Measurements from ENCODE around the gene SEPTIN5. TPM values are rescaled to one million over a fixed set of nuclear protein-coding genes. Genes with fewer than 3 reads are reported as not detected.

The SEPTIN5 gene
- total RNA-seq, 1 donor from 2014 or later: 103 TPM

GRCh38 chr22:19707347-19708290, 6.7 kb upstream of the SEPTIN5 start:
- TF ChIP-seq, protein P1, sequence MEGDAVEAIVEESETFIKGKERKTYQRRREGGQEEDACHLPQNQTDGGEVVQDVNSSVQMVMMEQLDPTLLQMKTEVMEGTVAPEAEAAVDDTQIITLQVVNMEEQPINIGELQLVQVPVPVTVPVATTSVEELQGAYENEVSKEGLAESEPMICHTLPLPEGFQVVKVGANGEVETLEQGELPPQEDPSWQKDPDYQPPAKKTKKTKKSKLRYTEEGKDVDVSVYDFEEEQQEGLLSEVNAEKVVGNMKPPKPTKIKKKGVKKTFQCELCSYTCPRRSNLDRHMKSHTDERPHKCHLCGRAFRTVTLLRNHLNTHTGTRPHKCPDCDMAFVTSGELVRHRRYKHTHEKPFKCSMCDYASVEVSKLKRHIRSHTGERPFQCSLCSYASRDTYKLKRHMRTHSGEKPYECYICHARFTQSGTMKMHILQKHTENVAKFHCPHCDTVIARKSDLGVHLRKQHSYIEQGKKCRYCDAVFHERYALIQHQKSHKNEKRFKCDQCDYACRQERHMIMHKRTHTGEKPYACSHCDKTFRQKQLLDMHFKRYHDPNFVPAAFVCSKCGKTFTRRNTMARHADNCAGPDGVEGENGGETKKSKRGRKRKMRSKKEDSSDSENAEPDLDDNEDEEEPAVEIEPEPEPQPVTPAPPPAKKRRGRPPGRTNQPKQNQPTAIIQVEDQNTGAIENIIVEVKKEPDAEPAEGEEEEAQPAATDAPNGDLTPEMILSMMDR (IDR thresholded peaks at IDR 0.05): no peak
- Mint-ChIP-seq H3K4me3 (ENCODE audit: unreplicated experiment) (no peak overlapping the region), H3K27me3 (ENCODE audit: unreplicated experiment) (no peaks in the 10 kb centered on the region), H3K27ac (ENCODE audit: unreplicated experiment) (no peak overlapping the region), H3K9me3 (ENCODE audit: unreplicated experiment) (no peaks in the 10 kb centered on the region), H3K4me1 (ENCODE audit: unreplicated experiment) (peaks cover 12% of the 10 kb centered on the region), H3K36me3 (ENCODE audit: unreplicated experiment) (no peaks in the 10 kb centered on the region)
- DNase-seq (ENCODE audit: extremely low spot score, unreplicated experiment): no peak

- Mint-ChIP-seq H3K9me3 (ENCODE audit: unreplicated experiment) (no peaks in the 10 kb centered on the region), H3K4me3 (ENCODE audit: unreplicated experiment) (no peak overlapping the region), H3K36me3 (ENCODE audit: unreplicated experiment) (no peaks in the 10 kb centered on the region), H3K27me3 (ENCODE audit: unreplicated experiment) (no peaks in the 10 kb centered on the region), H3K27ac (ENCODE audit: unreplicated experiment) (no peak overlapping the region), H3K4me1 (ENCODE audit: unreplicated experiment) (peaks cover 15% of the 10 kb centered on the region)
- TF ChIP-seq, protein P1 (IDR thresholded peaks at IDR 0.05): no peak
- DNase-seq (ENCODE audit: extremely low spot score, unreplicated experiment): no peak
Measured at GRCh38 chr22:19708321-19709011, 5.8 kb upstream of the SEPTIN5 start.

DNA sequence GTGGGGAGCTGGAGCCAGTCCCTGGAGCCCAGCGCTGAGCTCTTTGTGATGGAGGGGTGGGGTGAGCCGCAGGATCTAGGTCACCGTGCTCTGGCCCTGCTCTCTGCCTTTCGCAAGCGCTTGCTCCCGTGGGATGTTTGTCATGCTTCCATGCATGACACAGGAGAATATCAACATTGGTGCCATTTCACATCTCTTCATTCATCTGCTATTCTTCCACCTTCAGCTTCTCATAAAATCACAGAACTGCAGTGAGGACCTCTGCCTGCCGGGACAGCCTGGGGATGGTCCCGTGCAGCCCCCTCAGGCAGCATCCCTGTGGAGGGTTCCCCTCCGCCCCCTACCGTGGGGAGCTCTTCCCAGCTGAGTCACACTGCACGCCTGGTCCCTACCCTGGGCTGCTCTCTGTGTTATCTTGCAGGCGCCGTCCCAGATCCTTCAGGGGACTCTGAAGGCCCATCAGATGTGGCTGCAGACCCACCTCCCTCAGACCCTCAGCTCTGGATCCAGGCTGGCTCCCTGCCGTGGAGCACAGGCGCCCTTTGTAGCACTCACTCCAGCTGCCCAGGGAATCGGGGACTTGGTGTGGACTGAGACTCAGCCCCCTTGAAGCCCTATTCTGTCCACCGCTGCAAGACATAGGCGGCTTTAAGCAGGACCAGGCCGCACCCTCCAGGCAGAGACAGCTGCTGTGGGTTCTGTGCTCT, 5.1 kb upstream of the SEPTIN5 start:
- Mint-ChIP-seq H3K36me3 (ENCODE audit: unreplicated experiment) (no peaks in the 10 kb centered on the region), H3K4me3 (ENCODE audit: unreplicated experiment) (no peak overlapping the region), H3K27ac (ENCODE audit: unreplicated experiment) (no peak overlapping the region), H3K9me3 (ENCODE audit: unreplicated experiment) (no peaks in the 10 kb centered on the region), H3K4me1 (ENCODE audit: unreplicated experiment) (peaks cover 18% of the 10 kb centered on the region), H3K27me3 (ENCODE audit: unreplicated experiment) (no peaks in the 10 kb centered on the region)
- TF ChIP-seq, protein P1 (IDR thresholded peaks at IDR 0.05): no peak
- DNase-seq (ENCODE audit: extremely low spot score, unreplicated experiment): no peak

DNA sequence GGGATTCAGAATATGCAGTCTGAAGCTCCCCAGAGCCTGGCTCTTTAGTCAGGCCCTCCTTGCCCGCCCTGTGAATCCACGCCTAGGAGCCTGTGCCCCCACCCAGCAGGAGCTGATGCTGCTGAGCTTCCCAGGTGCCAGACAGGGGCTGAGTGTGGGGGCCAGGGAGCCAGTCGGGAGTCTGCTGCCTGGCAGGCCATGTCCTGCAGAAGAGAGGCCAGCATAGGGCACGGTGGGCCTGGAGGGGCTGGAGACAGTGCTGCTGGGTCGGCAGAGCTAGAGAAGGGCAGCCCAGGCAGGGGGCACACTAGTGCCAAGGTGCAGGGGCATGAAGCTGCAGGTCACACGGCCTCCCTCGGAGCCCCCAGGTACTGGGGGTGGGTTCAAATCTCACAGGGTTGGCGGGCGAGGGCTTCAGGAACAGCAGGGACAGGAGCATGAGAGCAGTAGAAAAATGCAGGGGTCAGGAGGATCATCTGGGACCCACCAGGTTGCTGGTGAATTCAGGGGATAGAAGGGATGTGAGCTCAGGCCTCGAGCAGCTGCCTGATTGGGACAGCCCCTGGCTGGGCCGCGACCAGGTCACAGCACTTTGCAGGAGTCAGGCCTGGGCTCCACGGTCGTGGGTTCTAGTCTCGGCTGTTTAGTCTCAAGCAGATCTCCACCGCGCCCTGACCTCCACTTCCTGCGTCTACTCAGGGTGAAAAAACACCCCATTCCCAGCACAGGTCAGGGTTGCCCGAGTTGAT, 4.1 kb upstream of the SEPTIN5 start:
- Mint-ChIP-seq H3K27ac (ENCODE audit: unreplicated experiment) (no peak overlapping the region), H3K4me3 (ENCODE audit: unreplicated experiment) (no peak overlapping the region), H3K36me3 (ENCODE audit: unreplicated experiment) (no peaks in the 10 kb centered on the region), H3K9me3 (ENCODE audit: unreplicated experiment) (no peaks in the 10 kb centered on the region), H3K27me3 (ENCODE audit: unreplicated experiment) (no peaks in the 10 kb centered on the region), H3K4me1 (ENCODE audit: unreplicated experiment) (peaks cover 20% of the 10 kb centered on the region)
- TF ChIP-seq, protein P1 (IDR thresholded peaks at IDR 0.05): no peak
- no peak for DNase-seq (ENCODE audit: extremely low spot score, unreplicated experiment)
